HG03159 (cell line): ENCODE results near the gene RUNX3.
"Not testable (repeated sequence)": the region's sequence is repeated elsewhere in the genome, so short reads cannot be mapped to it uniquely, and the experiment has no call there.

Experiments
- ATAC-seq: cut with Tn5 transposase; IDR thresholded peaks from one replicate; pipeline ENCODE4 v1.9.1; 2021; ENCODE audit warnings: mild to moderate bottlenecking, moderate library complexity; ENCODE audit not compliant: unreplicated experiment

The RUNX3 gene

DNA sequence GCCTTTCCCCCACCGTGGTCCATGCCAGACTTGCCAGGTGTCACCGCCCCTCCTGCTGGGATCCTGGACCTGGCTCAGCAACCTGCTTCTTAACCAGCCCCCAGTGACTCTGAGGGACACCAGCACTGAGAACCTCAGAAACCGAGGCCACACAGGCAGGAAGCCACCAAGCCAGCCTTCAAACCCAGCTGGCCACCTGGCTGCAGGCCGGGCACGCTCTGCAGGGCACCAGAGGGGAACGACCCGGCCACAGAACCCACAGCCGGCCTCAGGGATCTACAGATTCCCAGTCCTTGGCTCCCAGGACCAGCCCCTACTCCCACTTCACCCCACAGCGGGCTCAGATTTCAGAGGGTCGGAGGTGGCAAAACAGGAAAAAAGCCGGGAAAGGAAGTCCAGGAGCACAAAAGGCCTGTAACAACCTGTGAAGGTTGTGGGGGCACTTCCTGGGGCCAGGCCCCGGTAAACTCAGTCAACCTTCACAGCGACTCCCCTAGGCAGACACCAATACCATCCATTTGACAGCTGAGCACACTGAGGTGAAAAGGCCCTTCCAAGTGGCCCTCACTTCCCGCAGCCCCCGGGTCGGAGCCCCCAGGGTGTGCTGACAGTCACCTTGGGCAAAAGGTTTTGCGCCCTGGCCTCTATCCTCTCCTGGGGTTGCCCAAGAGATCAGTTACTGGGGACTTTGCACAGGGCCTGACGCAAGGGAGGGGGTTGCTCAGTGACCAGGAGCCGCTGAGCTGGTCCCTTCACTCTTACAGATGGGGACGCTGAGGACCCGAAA, 14.1 kb downstream of the RUNX3 start:
- no peak for ATAC-seq

DNA sequence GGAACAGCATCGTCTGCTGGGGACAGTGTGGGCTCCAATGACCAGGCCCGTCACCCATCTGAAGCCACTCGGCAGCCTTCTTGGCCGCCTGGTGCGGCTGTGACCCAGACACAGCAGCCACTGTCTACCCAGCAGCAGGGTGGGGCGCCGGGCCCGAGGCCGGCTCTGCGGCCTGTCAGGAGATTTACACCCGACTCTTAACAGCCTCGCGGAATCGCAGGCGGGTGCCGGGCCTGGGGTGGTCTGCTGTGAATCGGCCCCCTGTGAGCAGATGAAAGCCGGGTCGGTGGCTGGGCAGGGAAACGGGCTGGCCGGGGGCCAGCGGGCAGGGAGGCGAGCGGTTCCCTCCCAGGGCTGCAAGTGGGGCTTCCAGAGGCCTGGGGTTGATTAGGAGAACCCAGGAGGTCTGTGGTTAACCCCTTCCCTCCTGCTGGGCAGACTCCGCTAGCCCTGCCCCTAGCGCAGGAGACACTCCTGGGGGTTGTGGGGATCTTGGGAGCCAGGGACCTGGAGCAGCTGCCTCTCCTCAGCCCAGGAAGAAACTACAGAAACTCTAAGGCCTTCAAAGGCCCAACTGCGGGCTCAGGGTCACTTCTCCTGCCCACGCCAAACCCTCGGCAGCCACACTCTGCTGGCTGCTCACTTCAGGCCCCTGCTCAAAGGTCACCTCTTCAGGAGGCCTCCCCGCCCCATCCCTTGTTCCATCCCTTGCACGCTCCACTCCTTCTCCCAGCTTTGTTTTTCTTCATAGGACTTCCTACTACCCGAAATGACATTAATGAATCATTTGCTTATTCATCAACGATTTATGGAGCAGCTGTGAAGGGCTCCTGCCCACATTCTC, 15.6 kb downstream of the RUNX3 start:
- no peak for ATAC-seq

DNA sequence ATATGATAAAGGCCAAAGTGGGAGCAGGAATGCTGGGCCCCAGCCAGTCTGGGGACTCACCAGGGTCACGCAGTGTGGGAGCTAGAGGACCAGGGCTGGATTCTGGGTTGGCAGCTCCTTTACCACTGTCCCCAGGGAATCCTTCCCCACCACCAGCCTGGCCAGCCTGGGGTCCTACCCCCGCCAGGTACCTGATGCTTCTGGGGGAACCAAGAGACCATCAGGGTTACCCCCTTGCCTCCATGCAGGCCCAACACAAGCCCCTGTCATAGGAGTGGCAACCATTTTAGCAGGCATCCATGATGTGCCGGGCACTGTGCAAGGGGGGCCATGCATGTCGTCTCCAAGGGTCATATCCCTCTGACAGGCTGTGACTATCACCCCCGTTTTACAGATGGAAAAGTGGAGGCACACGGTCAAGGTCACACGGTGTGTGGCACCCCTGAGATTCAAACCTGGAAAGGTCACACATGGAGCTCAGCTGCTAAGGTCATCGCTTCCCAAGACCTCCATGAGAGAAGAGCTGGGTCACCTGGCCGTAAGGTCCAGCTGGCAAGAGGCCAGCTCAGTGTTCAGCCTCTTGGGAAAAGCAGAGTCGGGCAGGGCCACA, 16.4 kb downstream of the RUNX3 start:
- no peak for ATAC-seq

DNA sequence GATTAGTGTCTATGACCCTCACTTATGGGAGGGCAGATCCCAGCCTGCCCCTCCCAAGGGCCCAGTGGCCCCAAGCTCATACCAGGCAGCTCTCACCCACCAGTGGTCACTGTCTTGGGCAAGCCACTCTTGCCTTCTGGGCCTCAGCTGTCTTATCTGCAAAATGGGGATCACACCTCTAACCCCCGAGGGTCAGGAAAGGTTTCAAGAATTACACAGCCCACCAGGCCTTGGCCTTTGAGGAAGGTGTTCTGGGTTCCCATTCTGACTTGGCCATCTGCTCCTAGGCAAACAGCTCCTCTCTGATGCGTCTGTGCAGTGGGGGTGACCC, 16.8 kb downstream of the RUNX3 start:
- no peak for ATAC-seq

DNA sequence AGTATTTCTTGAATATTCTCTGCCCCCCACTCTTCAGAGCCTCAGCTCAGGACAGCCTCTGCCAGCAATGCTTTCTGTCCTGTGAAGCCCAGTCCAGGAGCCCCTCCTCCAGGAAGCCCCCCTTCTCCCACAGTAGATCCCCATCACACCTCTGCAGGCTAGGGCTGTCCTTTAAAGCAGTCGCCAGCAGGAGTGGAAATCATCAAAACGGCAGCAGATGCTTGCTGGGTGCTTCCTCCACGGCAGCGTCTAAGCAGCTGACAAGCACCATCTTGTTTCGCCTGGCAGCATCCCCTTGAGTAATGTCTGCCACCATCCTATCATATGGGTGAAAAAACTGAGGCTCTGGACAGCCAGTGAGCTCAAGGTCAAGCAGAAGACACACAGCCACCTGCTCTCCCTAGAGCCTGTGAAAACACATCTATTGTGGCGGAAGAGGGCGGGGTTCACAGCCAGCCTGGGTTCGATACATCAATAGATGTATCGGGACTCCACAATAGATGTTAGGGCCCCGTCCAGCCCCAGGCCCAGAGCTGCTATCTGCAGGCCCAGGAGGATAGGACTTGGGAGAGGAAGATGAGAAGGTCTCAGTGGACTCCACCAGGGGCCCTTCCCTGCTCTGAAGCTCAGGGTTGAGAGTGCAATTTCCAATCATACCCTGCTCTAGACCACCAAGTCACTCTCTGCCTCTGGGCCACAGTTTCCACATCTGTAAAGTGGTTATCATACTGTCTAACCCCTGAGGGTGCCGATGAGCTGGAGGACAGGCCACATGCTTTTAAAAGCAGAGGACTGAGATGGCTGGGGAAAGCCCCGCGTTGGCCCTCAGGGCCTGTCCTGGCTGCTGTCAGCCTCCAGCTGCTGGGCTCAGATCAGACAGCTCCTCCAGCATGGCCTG, 17.5 kb downstream of the RUNX3 start:
- ATAC-seq: no peak

DNA sequence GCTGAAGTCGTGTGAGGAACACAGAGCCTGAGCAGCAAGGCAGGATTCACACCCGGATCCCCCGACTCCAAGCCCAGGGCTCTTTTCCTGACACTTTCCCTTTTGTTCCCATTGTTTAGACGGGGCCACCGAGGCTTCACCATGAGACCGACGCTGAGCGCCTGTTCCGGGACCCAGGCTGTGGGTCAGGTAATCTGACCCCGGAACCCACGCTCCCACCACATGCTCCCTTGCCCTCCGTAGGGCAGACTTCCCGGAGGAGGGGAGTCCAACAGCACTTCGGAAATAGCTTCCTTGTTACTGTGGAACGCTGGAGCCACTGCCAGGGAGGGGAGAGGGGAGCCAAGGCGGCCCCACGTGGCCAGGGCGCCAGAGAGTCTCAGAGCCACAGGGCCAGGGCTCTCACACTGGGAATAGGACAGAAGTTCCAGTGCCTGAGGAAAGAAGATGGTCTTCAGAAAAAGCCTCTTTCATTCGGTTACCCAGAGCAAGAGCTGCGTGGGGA, 18.4 kb downstream of the RUNX3 start:
- no peak for ATAC-seq

DNA sequence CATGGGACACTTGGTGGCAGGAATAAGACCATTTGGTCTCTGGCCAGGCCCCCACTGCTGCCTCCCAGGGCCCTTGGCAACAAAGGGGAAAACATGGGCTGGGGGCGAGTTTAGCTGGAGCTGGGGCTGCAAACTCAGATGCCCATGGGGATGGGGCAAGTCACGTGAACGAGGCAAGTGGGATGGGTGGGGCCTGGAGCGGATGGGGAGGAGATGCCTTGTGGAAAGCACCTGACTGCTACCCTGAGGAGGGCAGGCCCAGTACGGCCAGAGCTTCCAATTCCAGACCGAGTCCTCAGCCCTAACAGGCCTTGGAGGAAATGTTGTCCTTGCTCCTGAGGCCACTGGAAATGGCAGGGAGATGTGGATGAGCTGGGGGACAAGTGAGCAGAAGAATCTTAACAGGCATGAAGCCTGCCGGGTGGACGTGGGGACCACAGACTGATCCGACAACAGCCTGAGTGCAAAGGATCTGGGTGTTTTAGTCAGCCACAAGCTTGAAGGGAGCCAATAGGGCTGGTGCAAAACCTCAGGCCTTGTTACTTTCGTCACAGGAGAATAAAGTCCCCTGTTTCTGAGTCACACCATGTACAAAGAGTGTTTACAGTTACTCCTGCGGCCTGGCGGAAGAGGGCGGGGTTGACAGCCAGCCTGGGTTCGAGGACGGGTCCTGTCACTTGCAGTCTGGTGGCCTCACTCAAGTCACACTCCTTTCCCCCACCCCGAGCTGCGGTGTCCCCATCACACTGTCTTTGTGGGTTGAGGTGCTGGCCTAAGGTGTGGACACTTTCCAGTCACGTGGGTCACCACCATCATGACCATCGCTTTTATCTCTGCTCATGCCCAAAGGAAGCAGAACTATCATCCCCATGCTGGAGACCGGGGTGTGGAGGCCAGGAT, 19.1 kb downstream of the RUNX3 start:
- ATAC-seq: no peak

DNA sequence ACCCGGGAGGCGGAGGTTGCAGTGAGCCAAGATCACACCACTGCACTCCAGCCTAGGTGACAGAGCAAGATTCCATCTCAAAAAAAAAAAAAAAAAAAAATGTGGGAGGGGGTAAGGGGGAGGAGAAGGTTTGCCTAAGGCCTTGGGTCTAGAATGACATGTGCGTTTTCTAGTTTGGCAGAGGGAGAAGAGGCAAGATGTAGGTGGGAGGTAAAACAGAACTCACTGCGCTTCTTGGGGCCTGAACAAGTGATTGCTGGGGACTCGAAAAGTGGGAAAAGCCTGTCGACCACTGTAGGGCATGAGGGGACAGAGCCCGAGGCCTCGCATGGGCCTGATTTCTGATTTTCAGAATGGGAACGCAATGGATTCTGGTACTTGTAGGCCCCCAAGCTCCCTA, 19.9 kb downstream of the RUNX3 start:
- ATAC-seq: no peak

DNA sequence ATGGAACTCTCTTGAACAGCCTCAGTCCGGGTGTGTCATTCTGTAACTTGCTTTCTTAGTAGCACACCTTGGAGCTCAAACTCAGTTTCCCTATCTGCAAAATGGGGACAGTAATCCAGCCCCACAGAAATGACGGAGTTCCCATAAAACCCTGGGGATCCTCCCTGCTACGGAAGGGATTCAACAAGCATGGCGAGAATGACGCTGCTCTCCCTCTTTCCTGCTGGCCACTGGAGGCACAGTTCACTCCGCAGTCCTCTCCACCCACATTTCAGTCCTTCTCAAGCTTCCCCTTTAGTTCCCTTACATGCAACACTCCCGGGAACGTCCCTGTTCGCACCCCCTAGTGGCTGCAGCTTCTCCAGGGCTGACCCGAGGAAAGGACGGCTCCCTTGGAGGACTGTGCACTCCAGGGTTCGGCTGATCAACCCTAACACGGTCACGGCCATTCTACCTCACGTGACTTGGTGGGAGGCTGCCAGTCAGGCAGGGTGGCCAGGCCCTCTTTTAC, 20.6 kb downstream of the RUNX3 start:
- no peak for ATAC-seq

DNA sequence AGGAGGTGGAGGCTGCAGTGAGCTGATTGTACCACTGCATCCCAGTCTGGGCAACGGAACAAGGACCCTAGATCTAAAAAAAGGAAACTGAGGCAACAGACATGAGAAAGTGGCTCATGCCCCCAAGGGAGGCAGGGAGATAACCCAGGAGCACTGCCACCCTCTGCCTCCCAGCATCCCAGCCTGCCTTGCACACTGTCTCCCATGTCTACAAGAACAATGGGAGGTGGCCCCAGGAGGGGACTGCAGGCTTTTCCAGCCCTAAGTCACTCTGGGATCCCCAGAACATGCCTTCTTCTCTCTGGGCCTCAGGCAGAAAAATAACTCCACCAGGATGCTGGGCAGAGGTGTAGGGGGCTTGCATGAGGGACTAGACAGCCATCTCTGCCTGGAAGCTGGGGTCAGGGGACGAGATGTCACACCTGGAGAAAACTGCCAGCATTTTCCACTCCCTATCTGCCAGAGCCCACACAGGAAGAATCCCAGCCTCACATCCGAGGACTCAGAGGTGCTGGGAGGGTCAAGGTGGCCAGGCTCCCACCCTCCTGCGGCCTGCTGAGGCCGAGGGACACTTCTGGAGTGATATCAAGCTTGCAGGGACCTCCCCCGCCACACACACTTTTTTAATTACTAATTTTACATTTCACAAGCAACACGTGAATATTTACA, 21.4 kb downstream of the RUNX3 start:
- ATAC-seq: no peak

DNA sequence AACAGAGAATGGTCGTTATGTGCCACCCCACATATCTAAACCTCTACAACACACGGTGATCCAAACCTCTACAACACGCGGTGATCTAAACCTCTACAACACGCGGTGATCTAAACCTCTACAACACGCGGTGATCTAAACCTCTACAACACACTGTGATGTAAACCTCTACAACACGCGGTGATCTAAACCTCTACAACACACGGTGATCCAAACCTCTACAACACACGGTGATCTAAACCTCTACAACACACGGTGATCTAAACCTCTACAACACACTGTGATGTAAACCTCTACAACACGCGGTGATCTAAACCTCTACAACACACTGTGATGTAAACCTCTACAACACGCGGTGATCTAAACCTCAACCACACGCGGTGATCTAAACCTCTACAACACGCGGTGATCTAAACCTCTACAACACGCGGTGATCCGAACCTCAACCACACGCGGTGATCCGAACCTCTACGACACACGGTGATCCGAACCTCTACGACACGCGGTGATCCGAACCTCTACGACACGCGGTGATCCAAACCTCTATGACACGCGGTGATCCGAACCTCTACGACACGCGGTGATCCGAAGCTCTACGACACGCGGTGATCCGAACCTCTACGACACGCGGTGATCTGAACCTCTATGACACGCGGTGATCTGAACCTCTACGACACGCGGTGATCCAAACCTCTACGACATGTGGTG, 22.3 kb downstream of the RUNX3 start:
- ATAC-seq: not testable (repeated sequence)

DNA sequence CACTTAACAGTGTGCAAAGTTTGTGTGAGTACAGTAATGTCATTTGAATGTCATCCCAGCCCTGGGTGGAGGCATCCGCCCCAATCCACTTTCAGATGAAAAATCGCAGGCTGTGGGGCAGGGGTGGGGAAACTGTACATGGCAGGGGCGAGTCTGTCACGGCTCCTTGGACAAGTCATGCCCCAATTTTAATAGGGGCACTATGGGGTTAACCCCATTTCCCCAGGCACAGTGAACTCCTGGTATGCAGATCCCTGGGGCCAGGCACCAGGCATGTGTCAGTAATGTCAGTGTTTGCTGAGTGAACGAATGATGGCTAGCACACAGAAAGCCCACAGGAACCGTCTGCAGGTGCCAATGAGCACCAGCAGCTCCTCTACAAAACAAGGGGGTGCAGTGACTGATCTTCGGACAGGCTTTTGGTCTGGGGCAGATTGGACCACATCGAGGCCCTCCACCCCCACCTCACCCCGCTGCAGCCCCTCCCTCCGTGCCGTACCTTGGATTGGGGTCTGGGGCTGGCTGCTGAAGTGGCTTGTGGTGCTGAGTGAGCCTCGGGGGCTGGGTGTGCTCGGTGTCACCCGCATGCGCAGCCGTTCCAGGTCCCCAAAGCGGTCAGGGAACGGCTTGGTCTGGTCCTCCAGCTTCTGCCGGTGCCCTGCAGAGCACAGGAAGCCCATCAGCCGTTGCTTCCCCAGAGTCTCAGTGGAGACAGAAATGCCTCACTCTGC, 23.2 kb downstream of the RUNX3 start:
- ATAC-seq: no peak

DNA sequence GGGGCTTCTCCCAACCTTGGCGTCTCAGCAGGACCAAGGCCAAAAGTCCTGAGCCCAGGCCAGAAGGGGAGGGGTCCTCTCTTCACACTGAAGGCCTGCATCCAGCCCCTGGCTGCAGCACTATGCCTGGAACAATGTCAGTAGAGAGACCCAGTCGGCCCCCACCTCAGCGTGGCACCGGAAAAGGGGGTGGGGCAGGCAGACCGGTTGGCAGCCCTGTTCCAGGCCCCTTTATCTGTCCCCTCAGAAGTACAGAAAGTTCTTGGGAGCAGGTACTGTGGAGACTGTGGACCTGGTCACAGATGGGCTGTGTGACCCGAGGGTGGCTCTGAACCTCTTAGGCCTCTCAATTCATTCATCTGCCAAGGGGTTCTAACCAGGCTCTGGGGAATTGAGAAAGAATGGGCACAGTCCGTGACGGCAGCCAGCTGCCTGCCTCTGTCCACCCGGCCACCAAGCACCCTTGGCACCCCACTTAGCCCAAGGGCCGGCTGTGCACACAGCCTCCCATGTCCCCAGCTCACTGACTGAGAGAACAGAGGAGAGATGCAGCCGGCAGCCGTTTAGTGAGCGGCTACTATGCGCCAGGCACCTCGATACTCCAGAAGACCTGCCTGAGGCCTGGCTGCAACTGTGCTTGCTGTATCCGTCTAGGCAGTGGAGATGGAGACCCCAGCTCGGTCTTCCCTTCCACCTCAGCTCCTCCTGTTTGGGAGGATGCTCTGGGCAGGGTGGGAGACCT, 23.9 kb downstream of the RUNX3 start:
- ATAC-seq: no peak

DNA sequence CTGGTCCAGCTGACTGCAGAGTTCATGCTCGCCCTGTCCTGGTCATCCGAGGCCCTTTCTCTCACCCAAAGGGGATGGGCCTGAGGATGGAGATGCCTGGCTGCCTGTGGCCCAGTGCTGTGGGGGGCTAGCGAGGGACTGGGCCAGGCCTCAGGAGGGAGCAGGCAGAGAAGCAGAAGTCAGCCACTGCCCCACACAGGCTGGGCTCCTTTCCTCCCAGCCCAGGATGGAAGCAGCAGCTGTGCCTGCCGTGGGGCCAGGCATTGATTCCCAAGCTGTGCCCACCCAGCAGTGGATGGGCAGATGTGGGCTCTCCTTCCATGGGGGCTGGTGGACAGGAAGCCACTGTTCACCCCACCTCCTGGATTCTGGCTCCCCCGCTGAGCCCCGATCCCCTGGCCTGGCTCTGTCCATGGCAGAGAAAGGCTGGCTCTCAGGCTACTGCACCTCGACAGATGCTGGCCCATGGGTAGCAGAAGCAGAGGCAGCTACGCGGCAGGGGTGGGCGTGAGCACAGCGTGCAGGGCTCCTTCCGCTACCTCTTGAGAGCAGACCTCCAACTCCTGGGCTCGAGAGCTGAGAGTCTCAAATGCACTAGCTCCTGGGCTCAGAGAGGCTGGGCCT, 24.6 kb downstream of the RUNX3 start:
- ATAC-seq: no peak

DNA sequence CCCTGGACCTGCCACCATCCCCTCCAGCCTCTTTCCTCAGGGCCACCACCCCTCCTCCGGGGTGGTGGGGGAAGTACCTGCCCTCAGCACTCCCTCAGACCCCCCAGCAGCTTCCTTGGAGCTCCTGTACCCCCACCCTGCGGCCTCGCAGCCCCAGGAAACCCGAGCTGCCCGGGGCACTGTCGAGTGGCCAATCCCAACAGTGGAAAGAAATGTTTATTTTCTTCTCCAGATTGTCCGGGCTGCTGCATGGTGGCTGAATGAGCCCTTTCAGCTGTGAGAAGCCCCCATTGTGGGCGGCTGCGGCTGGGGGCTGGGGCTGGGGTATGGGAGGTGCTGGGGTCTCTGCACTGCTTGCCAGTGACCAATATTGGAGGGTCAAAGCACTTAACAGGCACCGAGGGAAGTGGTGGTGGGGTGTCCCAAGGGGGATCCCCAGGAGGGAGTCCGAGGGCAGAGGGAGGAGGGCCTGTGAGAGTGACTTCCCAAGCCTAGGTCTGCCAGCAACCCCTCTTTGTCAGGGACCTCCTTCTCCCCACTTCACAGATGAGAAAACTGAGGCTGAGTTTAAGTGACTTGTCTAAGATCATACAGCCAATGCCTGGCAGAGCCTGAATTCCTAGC, 25.2 kb downstream of the RUNX3 start:
- no peak for ATAC-seq
